Measurements from ENCODE around the gene IL20RA. TPM values are rescaled to one million over a fixed set of nuclear protein-coding genes. Genes with fewer than 3 reads are reported as not detected.
"Not testable (repeated sequence)": the region's sequence is repeated elsewhere in the genome, so short reads cannot be mapped to it uniquely, and the experiment has no call there.

Gene IL20RA
- total and polyA plus RNA-seq, 2 donors = 2.1 to 4.4 TPM

GRCh38 chr6:136968837-136969236 lies 75.9 kb downstream of the IL20RA start:
- Histone ChIP-seq H3K27ac (ENCODE audit: low read depth) (no peak overlapping the region), H3K4me1 (ENCODE audit: insufficient read depth) (no peaks in the 10 kb centered on the region), H3K36me3 (ENCODE audit: insufficient read depth) (no peaks in the 10 kb centered on the region), H3K4me3 (ENCODE audit: low read depth, low read length) (no peak overlapping the region)
- 57% methylated on average over 7 of the region's 7 CpGs for WGBS
- DNase-seq (ENCODE audit: extremely low spot score) = no peak

- DNase-seq (ENCODE audit: extremely low spot score) = no peak
- Histone ChIP-seq H3K4me3 (ENCODE audit: low read depth, low read length) (no peak overlapping the region), H3K36me3 (ENCODE audit: insufficient read depth) (no peaks in the 10 kb centered on the region), H3K27ac (ENCODE audit: low read depth) (no peak overlapping the region), H3K4me1 (ENCODE audit: insufficient read depth) (no peaks in the 10 kb centered on the region)
- WGBS = 58% methylated on average over 19 of the region's 19 CpGs
Measured at GRCh38 chr6:136967876-136968752, 76.7 kb downstream of the IL20RA start.

GRCh38 chr6:136964398-136964797 lies 80.4 kb downstream of the IL20RA start:
- Histone ChIP-seq H3K36me3 (ENCODE audit: insufficient read depth) (no peaks in the 10 kb centered on the region), H3K27ac (ENCODE audit: low read depth) (no peak overlapping the region), H3K4me1 (ENCODE audit: insufficient read depth) (no peaks in the 10 kb centered on the region), H3K4me3 (ENCODE audit: low read depth, low read length) (no peak overlapping the region)
- DNase-seq (ENCODE audit: extremely low spot score) = no peak
- WGBS = 81% methylated on average over 2 of the region's 2 CpGs

- no peaks in the 10 kb centered on the region for H3K36me3 ChIP-seq (ENCODE audit: insufficient read depth)
- H3K4me3 ChIP-seq (ENCODE audit: low read depth, low read length) = no peak overlapping the region
- WGBS = 31% methylated on average over 2 of the region's 2 CpGs
- no peak for DNase-seq (ENCODE audit: extremely low spot score)
- no peaks in the 10 kb centered on the region for H3K4me1 ChIP-seq (ENCODE audit: insufficient read depth)
- no peak overlapping the region for H3K27ac ChIP-seq (ENCODE audit: low read depth)
Measured at GRCh38 chr6:136963259-136963658, 81.5 kb downstream of the IL20RA start.

GRCh38 chr6:136962661-136963060 lies 82.1 kb downstream of the IL20RA start:
- Histone ChIP-seq H3K4me3 (ENCODE audit: low read depth, low read length) (no peak overlapping the region), H3K36me3 (ENCODE audit: insufficient read depth) (no peaks in the 10 kb centered on the region), H3K27ac (ENCODE audit: low read depth) (no peak overlapping the region), H3K4me1 (ENCODE audit: insufficient read depth) (no peaks in the 10 kb centered on the region)
- DNase-seq (ENCODE audit: extremely low spot score) = no peak
- WGBS = 46% methylated on average over 4 of the region's 4 CpGs

GRCh38 chr6:136961848-136962247 lies 82.9 kb downstream of the IL20RA start:
- Histone ChIP-seq H3K4me1 (ENCODE audit: insufficient read depth) (no peaks in the 10 kb centered on the region), H3K36me3 (ENCODE audit: insufficient read depth) (no peaks in the 10 kb centered on the region), H3K4me3 (ENCODE audit: low read depth, low read length) (no peak overlapping the region), H3K27ac (ENCODE audit: low read depth) (no peak overlapping the region)
- WGBS = 72% methylated on average over 5 of the region's 5 CpGs
- DNase-seq (ENCODE audit: extremely low spot score) = no peak

- Histone ChIP-seq H3K4me1 (ENCODE audit: insufficient read depth) (no peaks in the 10 kb centered on the region), H3K4me3 (ENCODE audit: low read depth, low read length) (no peak overlapping the region), H3K36me3 (ENCODE audit: insufficient read depth) (no peaks in the 10 kb centered on the region), H3K27ac (ENCODE audit: low read depth) (no peak overlapping the region)
- DNase-seq (ENCODE audit: extremely low spot score) = no peak
- WGBS = 78% methylated on average over 3 of the region's 3 CpGs
Measured at GRCh38 chr6:136960781-136961180, 84.0 kb downstream of the IL20RA start.

GRCh38 chr6:136959935-136960334 lies 84.8 kb downstream of the IL20RA start:
- H3K36me3 ChIP-seq (ENCODE audit: insufficient read depth); H3K4me1 ChIP-seq (ENCODE audit: insufficient read depth); H3K27ac ChIP-seq (ENCODE audit: low read depth); H3K4me3 ChIP-seq (ENCODE audit: low read depth, low read length); DNase-seq (ENCODE audit: extremely low spot score): not testable (repeated sequence)
- WGBS = 74% methylated on average over 6 of the region's 6 CpGs

GRCh38 chr6:136959471-136959891 lies 85.3 kb downstream of the IL20RA start:
- DNase-seq (ENCODE audit: extremely low spot score) = no peak
- no peak overlapping the region for H3K27ac ChIP-seq (ENCODE audit: low read depth)
- 46% methylated on average over 14 of the region's 14 CpGs for WGBS

GRCh38 chr6:136958168-136958567 lies 86.6 kb downstream of the IL20RA start:
- no peak overlapping the region for H3K27ac ChIP-seq (ENCODE audit: low read depth)
- WGBS = 81% methylated on average over 5 of the region's 5 CpGs
- no peak for DNase-seq (ENCODE audit: extremely low spot score)
- no peaks in the 10 kb centered on the region for H3K36me3 ChIP-seq (ENCODE audit: insufficient read depth)
- no peak overlapping the region for H3K4me3 ChIP-seq (ENCODE audit: low read depth, low read length)
- no peaks in the 10 kb centered on the region for H3K4me1 ChIP-seq (ENCODE audit: insufficient read depth)

More at GRCh38 chr6:136959471-136959891, 85.3 kb downstream of the IL20RA start:
- no peaks in the 10 kb centered on the region for H3K36me3 ChIP-seq (ENCODE audit: insufficient read depth)
- no peak overlapping the region for H3K4me3 ChIP-seq (ENCODE audit: low read depth, low read length)
- no peaks in the 10 kb centered on the region for H3K4me1 ChIP-seq (ENCODE audit: insufficient read depth)

GRCh38 chr6:136956590-136957544 lies 87.9 kb downstream of the IL20RA start:
- Histone ChIP-seq H3K4me1 (ENCODE audit: insufficient read depth) (no peaks in the 10 kb centered on the region), H3K36me3 (ENCODE audit: insufficient read depth) (no peaks in the 10 kb centered on the region), H3K4me3 (ENCODE audit: low read depth, low read length) (no peak overlapping the region), H3K27ac (ENCODE audit: low read depth) (no peak overlapping the region)
- WGBS = 53% methylated on average over 14 of the region's 14 CpGs
- no peak for DNase-seq (ENCODE audit: extremely low spot score)

- H3K4me1 ChIP-seq (ENCODE audit: insufficient read depth) = no peaks in the 10 kb centered on the region
- no peak for DNase-seq (ENCODE audit: extremely low spot score)
- no peak overlapping the region for H3K27ac ChIP-seq (ENCODE audit: low read depth)
- H3K36me3 ChIP-seq (ENCODE audit: insufficient read depth) = no peaks in the 10 kb centered on the region
- 84% methylated on average over 3 of the region's 3 CpGs for WGBS
- H3K4me3 ChIP-seq (ENCODE audit: low read depth, low read length) = no peak overlapping the region
Measured at GRCh38 chr6:136955123-136955522, 89.6 kb downstream of the IL20RA start.

GRCh38 chr6:136952714-136953260 lies 92.0 kb downstream of the IL20RA start:
- no peaks in the 10 kb centered on the region for H3K36me3 ChIP-seq (ENCODE audit: insufficient read depth)
- no peak overlapping the region for H3K27ac ChIP-seq (ENCODE audit: low read depth)
- H3K4me1 ChIP-seq (ENCODE audit: insufficient read depth) = no peaks in the 10 kb centered on the region
- no peak for DNase-seq (ENCODE audit: extremely low spot score)
- WGBS = 43% methylated on average over 7 of the region's 7 CpGs
- H3K4me3 ChIP-seq (ENCODE audit: low read depth, low read length) = no peak overlapping the region

Measured in urinary bladder (tissue), 4 donors.